H9 (cell line): ENCODE results near the gene SLC2A9. TPM values are rescaled to one million over a fixed set of nuclear protein-coding genes. Genes with fewer than 3 reads are reported as not detected.

Experiments
- DNase-seq: peaks from one replicate; pipeline ENCODE4 v3.0.0-alpha.2; 2017
- H2AFZ ChIP-seq: one replicate; pipeline ENCODE4 v1.6.1; 2013; ENCODE audit warnings: mild to moderate bottlenecking, low read length, control low read depth, moderate library complexity
- H2AK5ac ChIP-seq: 2 replicates; pipeline ENCODE4 v1.6.1; 2013; ENCODE audit warnings: low read length, control low read depth, mixed read lengths; ENCODE audit not compliant: insufficient read length
- H2BK120ac ChIP-seq: one replicate; pipeline ENCODE4 v1.6.1; 2013; ENCODE audit warnings: low read depth, mild to moderate bottlenecking, low read length, control low read depth, inconsistent platforms; ENCODE audit not compliant: poor library complexity, severe bottlenecking
- H2BK12ac ChIP-seq: 2 replicates; pipeline ENCODE4 v1.6.1; 2013; ENCODE audit warnings: low read length, control low read depth, mixed read lengths, low read depth; ENCODE audit not compliant: insufficient read length
- H2BK15ac ChIP-seq: 2 replicates; pipeline ENCODE4 v1.6.1; 2013; ENCODE audit warnings: low read depth, low read length, control low read depth
- H2BK20ac ChIP-seq: one replicate; pipeline ENCODE4 v1.6.1; 2013; ENCODE audit warnings: low read depth, mild to moderate bottlenecking, low read length, control low read depth, inconsistent platforms; ENCODE audit not compliant: poor library complexity, severe bottlenecking
- H2BK5ac ChIP-seq: 2 replicates; pipeline ENCODE4 v1.6.1; 2013; ENCODE audit warnings: low read length, control low read depth, mixed read lengths; ENCODE audit not compliant: insufficient read length
- H3K14ac ChIP-seq: 2 replicates; pipeline ENCODE4 v1.6.1; 2013; ENCODE audit warnings: low read length, control low read depth; ENCODE audit not compliant: insufficient read depth
- H3K18ac ChIP-seq: 2 replicates; pipeline ENCODE4 v1.6.1; 2013; ENCODE audit warnings: low read depth, mild to moderate bottlenecking, mixed read lengths, low read length, control low read depth; ENCODE audit not compliant: insufficient read length
- H3K23ac ChIP-seq: 2 replicates; pipeline ENCODE4 v1.6.1; 2013; ENCODE audit warnings: low read length, control low read depth, mixed read lengths, low read depth; ENCODE audit not compliant: insufficient read length
- H3K23me2 ChIP-seq: 2 replicates; pipeline ENCODE4 v1.6.1; 2013; ENCODE audit warnings: low read depth, mild to moderate bottlenecking, mixed read lengths, low read length, control low read depth; ENCODE audit not compliant: insufficient read length, poor library complexity, severe bottlenecking
- H3K27ac ChIP-seq: 2 replicates; pipeline ENCODE4 v1.5.1; 2013; ENCODE audit warnings: low read length, control low read depth, mixed read lengths, low read depth; ENCODE audit not compliant: insufficient read length
- H3K27me3 ChIP-seq: 2 replicates; pipeline ENCODE4 v1.6.1; 2013; ENCODE audit warnings: low read length, control low read depth, inconsistent platforms; ENCODE audit not compliant: insufficient read depth
- H3K4ac ChIP-seq: 2 replicates; pipeline ENCODE4 v1.6.1; 2013; ENCODE audit warnings: low read depth, mild to moderate bottlenecking, control low read depth, inconsistent platforms, low read length, moderate library complexity
- H3K4me1 ChIP-seq: 2 replicates; pipeline ENCODE4 v1.6.1; 2013; ENCODE audit warnings: low read length, control low read depth, inconsistent platforms; ENCODE audit not compliant: insufficient read depth
- H3K4me2 ChIP-seq: 2 replicates; pipeline ENCODE4 v1.6.1; 2013; ENCODE audit warnings: low read length, control low read depth, mixed read lengths; ENCODE audit not compliant: insufficient read length, insufficient read depth
- H3K56ac ChIP-seq: 2 replicates; pipeline ENCODE4 v1.6.1; 2013; ENCODE audit warnings: low read depth, mild to moderate bottlenecking, mixed read lengths, low read length, control low read depth; ENCODE audit not compliant: insufficient read length
- H3K79me1 ChIP-seq: 2 replicates; pipeline ENCODE4 v1.6.1; 2013; ENCODE audit warnings: low read depth, mild to moderate bottlenecking, moderate library complexity, low read length, control low read depth, inconsistent platforms; ENCODE audit not compliant: insufficient read depth, poor library complexity, severe bottlenecking
- H3K79me2 ChIP-seq: 2 replicates; pipeline ENCODE4 v1.6.1; 2013; ENCODE audit warnings: low read length, control low read depth, inconsistent platforms; ENCODE audit not compliant: insufficient read depth
- H3K9ac ChIP-seq: 2 replicates; pipeline ENCODE4 v1.6.1; 2013; ENCODE audit warnings: low read length, control low read depth, mixed read lengths; ENCODE audit not compliant: insufficient read length; ENCODE audit errors: extremely low read depth
- H3K9me3 ChIP-seq: one replicate; pipeline ENCODE4 v1.6.1; 2013; ENCODE audit warnings: low read depth, low read length, inconsistent platforms; ENCODE audit not compliant: control insufficient read depth
- H3T11ph ChIP-seq: one replicate; pipeline ENCODE4 v1.6.1; 2013; ENCODE audit warnings: mild to moderate bottlenecking, low read length, control low read depth, inconsistent platforms
- H4K20me1 ChIP-seq: one replicate; pipeline ENCODE4 v1.6.1; 2013; ENCODE audit not compliant: control insufficient read depth, insufficient read length, insufficient read depth
- H4K5ac ChIP-seq: 2 replicates; pipeline ENCODE4 v1.6.1; 2013; ENCODE audit warnings: low read depth, mild to moderate bottlenecking, mixed read lengths, low read length, control low read depth; ENCODE audit not compliant: insufficient read length
- H4K8ac ChIP-seq: replicated peaks from 2 replicates; pipeline ENCODE4 v1.6.1; 2013; ENCODE audit warnings: low read length, control low read depth, mixed read lengths, low read depth; ENCODE audit not compliant: insufficient read length
- H4K91ac ChIP-seq: 2 replicates; pipeline ENCODE4 v1.6.1; 2013; ENCODE audit warnings: low read depth, mild to moderate bottlenecking, moderate library complexity, mixed read lengths, low read length, control low read depth; ENCODE audit not compliant: insufficient read length
- H3K27ac Mint-ChIP-seq, 3 experiments: 2 replicates in 2 of 3; 3 replicates in 1 of 3; pipeline ENCODE4 v1.8.0; 2020 to 2021; ENCODE audit warnings: mixed read lengths in 3 of 3, mild to moderate bottlenecking in 1 of 3, moderate library complexity in 1 of 3
- H3K27me3 Mint-ChIP-seq: 2 replicates; pipeline ENCODE4 v1.8.0; 2021; ENCODE audit warnings: low read depth, mild to moderate bottlenecking, moderate library complexity, mixed read lengths
- H3K36me3 Mint-ChIP-seq, 3 experiments: 2 replicates in 2 of 3; 3 replicates in 1 of 3; pipeline ENCODE4 v1.8.0; 2020 to 2021; ENCODE audit warnings: low read depth in 3 of 3, mixed read lengths in 3 of 3; ENCODE audit not compliant: insufficient read depth in 1 of 3
- H3K4me1 Mint-ChIP-seq, 2 experiments: 2 replicates each; pipeline ENCODE4 v1.8.0; 2020; ENCODE audit warnings: mixed read lengths in 2 of 2
- H3K4me3 Mint-ChIP-seq, 2 experiments: 2 replicates in 1 of 2; 3 replicates in 1 of 2; pipeline ENCODE4 v1.8.0; 2020 to 2021; ENCODE audit warnings: mild to moderate bottlenecking in 2 of 2, mixed read lengths in 2 of 2, moderate library complexity in 1 of 2
- H3K9me3 Mint-ChIP-seq, 2 experiments: 2 replicates in 1 of 2; 3 replicates in 1 of 2; pipeline ENCODE4 v1.8.0; 2020; ENCODE audit warnings: mild to moderate bottlenecking in 2 of 2, mixed read lengths in 2 of 2, moderate library complexity in 1 of 2
- WGBS: extraction: QIAGEN DNeasy Blood & Tissue Kit; methylation state at CpG from one replicate; pipeline ENCODE4 v1.1.7; 2013; ENCODE audit warnings: missing lambda C conversion rate, low lambda C conversion rate, mixed read lengths; ENCODE audit not compliant: insufficient read length; ENCODE audit errors: extremely low coverage; 5-methylcytosine and 5-hydroxymethylcytosine counted together
- total RNA-seq: library from RNA; stranded (reverse); gene quantifications from 2 replicates; pipeline ENCODE4 v1.2.1, GENCODE V29; 2021
- TF ChIP-seq, protein P1 (sequence below): fragments of 200-600 bp; sonication (generic); conservative IDR thresholded peaks from 3 replicates; pipeline ENCODE4 v1.8.0; 2021; ENCODE audit warnings: antibody characterized with exemption, mild to moderate bottlenecking

SLC2A9 gene
- total RNA-seq, 1 experiment from 2014 or later: 0.79 TPM

DNA sequence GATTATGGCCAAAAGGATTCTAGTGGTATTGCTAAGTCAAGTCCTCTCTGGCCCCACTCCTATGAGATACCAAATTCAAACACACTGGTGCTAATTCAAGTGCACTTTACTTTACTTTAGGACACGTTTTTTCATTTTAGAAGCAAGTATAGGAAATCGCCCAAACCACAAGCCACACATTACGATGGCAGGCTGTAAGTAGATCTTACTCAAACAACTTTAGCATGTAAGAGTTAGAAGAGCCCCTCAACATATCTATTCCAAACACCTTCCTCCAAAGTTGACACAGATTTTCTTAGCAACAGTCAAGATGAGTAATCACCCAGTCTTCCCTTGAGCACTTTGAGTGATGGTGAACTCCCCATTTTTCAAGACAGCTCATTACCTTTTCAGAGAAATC, 196.2 kb downstream of the SLC2A9 start:
- Histone ChIP-seq H3T11ph (no peak overlapping the region), H3K14ac (no peak overlapping the region), H2BK15ac (no peak overlapping the region), H3K56ac (no peak overlapping the region), H3K23me2 (no peaks in the 10 kb centered on the region), H2BK20ac (no peak overlapping the region), H3K27me3 (no peaks in the 10 kb centered on the region), H2BK5ac (no peak overlapping the region), H2BK120ac (no peak overlapping the region), H3K79me2 (no peaks in the 10 kb centered on the region), H2AFZ (no peak overlapping the region), H3K9ac (no peak overlapping the region), H4K20me1 (no peaks in the 10 kb centered on the region), H4K8ac (no peak overlapping the region), H3K4me2 (no peak overlapping the region), H3K23ac (no peak overlapping the region), H4K91ac (no peak overlapping the region), H3K4me1 (no peaks in the 10 kb centered on the region), H3K79me1 (no peaks in the 10 kb centered on the region), H3K4ac (no peak overlapping the region), H3K18ac (no peak overlapping the region), H2AK5ac (no peak overlapping the region), H2BK12ac (no peak overlapping the region), H4K5ac (no peak overlapping the region), H3K27ac (no peak overlapping the region), H3K9me3 (no peaks in the 10 kb centered on the region)
- H3K27ac Mint-ChIP-seq: no peak overlapping the region
- TF ChIP-seq, protein P1, sequence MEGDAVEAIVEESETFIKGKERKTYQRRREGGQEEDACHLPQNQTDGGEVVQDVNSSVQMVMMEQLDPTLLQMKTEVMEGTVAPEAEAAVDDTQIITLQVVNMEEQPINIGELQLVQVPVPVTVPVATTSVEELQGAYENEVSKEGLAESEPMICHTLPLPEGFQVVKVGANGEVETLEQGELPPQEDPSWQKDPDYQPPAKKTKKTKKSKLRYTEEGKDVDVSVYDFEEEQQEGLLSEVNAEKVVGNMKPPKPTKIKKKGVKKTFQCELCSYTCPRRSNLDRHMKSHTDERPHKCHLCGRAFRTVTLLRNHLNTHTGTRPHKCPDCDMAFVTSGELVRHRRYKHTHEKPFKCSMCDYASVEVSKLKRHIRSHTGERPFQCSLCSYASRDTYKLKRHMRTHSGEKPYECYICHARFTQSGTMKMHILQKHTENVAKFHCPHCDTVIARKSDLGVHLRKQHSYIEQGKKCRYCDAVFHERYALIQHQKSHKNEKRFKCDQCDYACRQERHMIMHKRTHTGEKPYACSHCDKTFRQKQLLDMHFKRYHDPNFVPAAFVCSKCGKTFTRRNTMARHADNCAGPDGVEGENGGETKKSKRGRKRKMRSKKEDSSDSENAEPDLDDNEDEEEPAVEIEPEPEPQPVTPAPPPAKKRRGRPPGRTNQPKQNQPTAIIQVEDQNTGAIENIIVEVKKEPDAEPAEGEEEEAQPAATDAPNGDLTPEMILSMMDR: no peak
- no peak overlapping the region for H3K4me3 Mint-ChIP-seq
- no peaks in the 10 kb centered on the region for H3K36me3 Mint-ChIP-seq
- peaks cover 4% of the 10 kb centered on the region; the same call in 1 of the 2 replicates for H3K27me3 Mint-ChIP-seq
- WGBS: no CpG with 5 or more reads among the region's 3 CpGs
- no peaks in the 10 kb centered on the region for H3K4me1 Mint-ChIP-seq
- no peaks in the 10 kb centered on the region for H3K9me3 Mint-ChIP-seq
- DNase-seq: no peak
